Activated naive CD4-positive, alpha-beta T cell treated with anti-CD3 and anti-CD28 coated beads, Interleukin-2, amount 50 U/mL, for 72 hours (primary cell): Measurements from ENCODE around the gene GOLGA1. TPM values are rescaled to one million over a fixed set of nuclear protein-coding genes. Genes with fewer than 3 reads are reported as not detected.

ENCODE experiments used
- ATAC-seq, 2 donors: fragments of 150-1000 bp; cut with Tn5 transposase; 2 replicates each; pipeline ENCODE4 v1.10.0; 2021; ENCODE audit warnings: mild to moderate bottlenecking in 2 of 2, moderate library complexity in 2 of 2
- DNase-seq, 2 donors: peaks; one replicate each; pipeline ENCODE4 v3.0.0; 2021 to 2022; ENCODE audit warnings: low spot score in 2 of 2
- H3K27ac Mint-ChIP-seq, 2 donors: one replicate each; pipeline ENCODE4 v1.8.0; 2022; ENCODE audit warnings: mild to moderate bottlenecking in 2 of 2, mixed read lengths in 2 of 2
- H3K36me3 Mint-ChIP-seq, 2 donors: one replicate each; pipeline ENCODE4 v1.8.0; 2022; ENCODE audit warnings: mixed read lengths in 2 of 2
- H3K9me3 Mint-ChIP-seq, 2 donors: one replicate each; pipeline ENCODE4 v1.8.0; 2022; ENCODE audit warnings: mixed read lengths in 2 of 2
- total RNA-seq, 2 donors: library from RNA; stranded (reverse); gene quantifications; one replicate each; pipeline ENCODE4 v1.2.3, GENCODE V29; 2022

GOLGA1 gene
- total RNA-seq, 2 donors from 2014 or later: 22.5 to 22.7 TPM

DNA sequence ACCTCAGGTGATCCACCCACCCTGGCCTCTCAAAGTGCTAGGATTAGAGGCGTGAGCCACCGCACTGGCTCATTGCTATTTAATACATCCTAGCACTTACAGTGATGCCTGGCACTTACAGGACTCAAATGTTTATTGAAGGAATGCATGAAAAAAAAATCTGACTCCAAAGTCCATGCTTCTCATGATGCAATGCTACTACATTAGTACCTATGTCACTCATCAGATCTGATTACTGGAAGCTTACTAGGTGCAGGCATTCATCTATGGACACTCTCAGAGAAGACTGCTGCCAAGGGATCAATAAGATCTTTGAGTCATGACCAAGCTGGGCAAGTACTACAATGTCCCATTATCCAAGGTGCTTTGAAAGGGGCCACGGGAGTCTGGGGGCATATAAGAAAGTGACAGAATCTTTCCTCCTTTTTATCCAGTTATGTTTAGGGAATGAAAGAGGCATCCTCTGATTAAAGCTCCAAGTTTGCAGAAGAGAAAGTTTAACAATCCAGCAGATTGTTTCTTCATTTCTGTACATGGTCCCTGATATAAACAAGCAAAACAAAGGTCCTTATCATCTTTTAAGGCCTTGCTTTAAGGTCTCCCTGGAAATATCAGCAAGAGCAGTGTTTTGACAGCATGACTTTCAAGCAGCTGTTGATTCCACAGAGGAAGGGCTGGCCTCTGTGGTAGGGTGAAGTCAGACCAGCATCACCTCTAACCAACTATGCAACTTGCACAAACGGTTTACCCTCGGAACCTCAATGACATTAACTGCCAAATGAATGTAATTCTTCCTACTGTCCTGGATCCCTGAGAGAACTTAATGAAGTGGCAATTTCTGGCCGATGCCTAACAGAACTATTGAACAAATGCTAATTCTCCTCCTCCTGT lies 43.1 kb downstream of the GOLGA1 start:
- Mint-ChIP-seq H3K27ac (no peak overlapping the region), H3K36me3 (peaks cover 21 to 30% of the 10 kb centered on the region in 2 donors), H3K9me3 (no peaks in the 10 kb centered on the region)

DNA sequence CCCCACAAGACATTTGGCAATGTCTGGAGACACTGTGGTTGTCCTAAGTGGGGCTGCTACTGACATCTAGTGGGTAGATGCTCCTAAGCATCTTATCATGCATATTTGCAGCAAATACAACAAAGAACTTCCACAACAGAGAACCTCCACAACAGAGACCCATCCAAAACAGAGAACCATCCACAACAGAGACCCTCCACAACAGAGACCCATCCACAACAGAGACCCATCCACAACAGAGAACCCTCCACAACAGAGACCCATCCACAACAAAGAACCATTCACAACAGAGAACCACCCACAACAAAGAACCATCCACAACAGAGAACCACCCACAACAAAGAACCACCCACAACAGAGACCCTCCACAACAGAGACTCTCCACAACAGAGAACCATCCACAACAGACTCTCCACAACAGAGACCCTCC lies 46.1 kb downstream of the GOLGA1 start:
- H3K27ac Mint-ChIP-seq: peak overlapping the region; percentile 47 to 83

More for the DNA sequence above, 43.1 kb downstream of the GOLGA1 start:
- ATAC-seq (no peak), DNase-seq (no peak)

DNA sequence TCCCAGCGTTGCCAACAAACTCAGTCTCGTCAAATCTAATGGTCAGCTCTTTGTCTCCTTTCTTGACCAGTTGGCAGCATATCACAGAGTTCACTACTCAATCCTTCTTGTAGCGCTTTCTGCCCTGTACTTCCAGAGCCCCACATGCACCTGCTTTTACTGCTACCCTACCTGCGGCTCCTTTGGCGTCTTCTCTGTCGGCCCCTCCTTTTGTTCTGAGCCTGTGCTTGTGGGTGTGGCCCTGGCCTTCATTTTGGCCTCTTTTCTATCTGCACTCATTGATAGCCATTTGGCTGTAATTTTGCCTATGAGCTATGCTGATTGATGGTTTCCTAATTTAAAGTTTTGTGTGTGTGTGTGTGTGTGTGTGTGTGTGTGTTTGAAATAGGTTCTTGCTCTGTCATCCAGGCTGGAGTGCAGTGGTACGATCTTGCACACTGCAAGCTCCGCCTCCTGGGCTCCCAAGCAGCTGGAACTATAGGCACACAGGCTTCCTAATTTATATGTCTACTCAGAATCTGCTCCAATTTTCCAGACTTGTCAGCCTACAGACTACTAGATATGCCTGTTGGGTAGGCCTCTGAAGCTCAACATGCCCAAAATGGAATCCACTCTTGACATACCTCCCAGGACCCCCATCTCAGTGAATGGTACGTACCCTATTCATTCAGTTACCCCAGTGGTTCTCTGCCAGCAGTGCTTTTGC lies 46.7 kb downstream of the GOLGA1 start:
- Mint-ChIP-seq H3K27ac (peak overlapping the region in 1 of 2 donors; percentile 83), H3K36me3 (peaks cover 26 to 37% of the 10 kb centered on the region in 2 donors)

More for the DNA sequence above, 46.1 kb downstream of the GOLGA1 start:
- peaks cover 27 to 36% of the 10 kb centered on the region in 2 donors for H3K36me3 Mint-ChIP-seq
- DNase-seq: no peak
- H3K9me3 Mint-ChIP-seq: no peaks in the 10 kb centered on the region
- ATAC-seq: peak in 1 of 2 donors; percentile 48

DNA sequence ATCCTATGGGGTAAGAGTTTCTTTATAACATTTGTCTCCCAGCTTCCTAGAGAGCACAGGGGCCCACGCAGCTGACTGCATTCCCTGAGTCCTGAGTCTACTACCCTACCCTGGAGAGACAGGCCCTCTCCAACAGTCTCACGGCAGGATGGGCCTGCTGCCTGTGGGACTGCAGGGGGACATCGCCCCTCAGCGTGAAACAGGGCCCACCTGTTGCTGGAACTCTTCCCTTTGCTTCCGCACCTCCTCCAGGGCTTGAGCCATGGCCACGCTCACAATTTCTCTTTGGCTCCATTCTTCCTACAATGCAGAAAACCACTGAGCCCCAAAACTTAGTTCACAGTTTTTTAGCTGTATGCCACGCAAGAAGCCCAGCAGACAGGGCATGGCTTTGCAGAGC lies 50.7 kb downstream of the GOLGA1 start:
- no peak overlapping the region for H3K27ac Mint-ChIP-seq

More for the DNA sequence above, 46.7 kb downstream of the GOLGA1 start:
- ATAC-seq: no peak
- H3K9me3 Mint-ChIP-seq: no peaks in the 10 kb centered on the region
- no peak for DNase-seq

DNA sequence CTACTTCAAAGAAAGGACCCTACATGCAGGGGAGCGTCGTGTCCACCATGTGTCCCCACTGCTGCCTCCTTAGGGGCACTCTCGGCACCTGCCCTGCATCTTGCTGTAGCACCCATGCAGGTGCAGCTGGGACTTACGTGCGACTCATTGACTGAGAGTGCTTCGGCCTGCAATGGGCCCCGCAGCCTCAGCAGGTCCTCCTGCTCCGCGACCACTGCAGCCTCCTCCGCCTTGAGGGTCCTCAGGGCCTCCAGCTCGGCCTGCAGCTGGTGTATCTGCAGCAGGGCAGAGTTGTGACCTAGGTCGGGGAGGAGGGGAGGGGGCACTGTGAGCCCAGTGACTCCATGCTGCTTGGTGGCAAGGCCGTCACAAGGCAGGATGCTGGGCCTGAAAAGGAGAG lies 51.9 kb downstream of the GOLGA1 start:
- DNase-seq (no peak), ATAC-seq (no peak)
- Mint-ChIP-seq H3K27ac (no peak overlapping the region), H3K36me3 (peaks cover 10 to 45% of the 10 kb centered on the region in 2 donors), H3K9me3 (no peaks in the 10 kb centered on the region)

More for the DNA sequence above, 50.7 kb downstream of the GOLGA1 start:
- no peak for DNase-seq
- H3K9me3 Mint-ChIP-seq: no peaks in the 10 kb centered on the region
- no peak for ATAC-seq
- peaks cover 10 to 57% of the 10 kb centered on the region in 2 donors for H3K36me3 Mint-ChIP-seq

DNA sequence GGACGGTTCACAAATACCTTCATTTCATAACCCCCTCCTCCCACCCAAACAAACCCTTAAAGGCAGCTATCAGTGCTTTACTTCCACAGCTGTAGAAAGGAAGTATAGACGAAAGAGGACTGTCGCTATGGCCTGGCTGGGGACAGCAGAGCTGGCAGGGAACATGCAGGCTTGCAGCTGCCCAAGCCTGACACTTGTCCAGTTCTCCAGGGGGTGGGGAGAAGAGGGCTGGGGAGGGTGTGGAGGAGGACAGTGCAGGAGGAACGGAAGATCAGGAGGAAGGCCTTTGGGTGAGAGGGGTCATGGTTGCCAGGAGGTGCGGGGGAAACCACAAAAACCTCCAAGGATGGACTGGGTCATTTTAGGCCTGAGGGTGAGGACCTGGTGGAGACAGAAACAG lies 53.1 kb downstream of the GOLGA1 start:
- DNase-seq (no peak), ATAC-seq (no peak)
- Mint-ChIP-seq H3K27ac (no peak overlapping the region), H3K9me3 (no peaks in the 10 kb centered on the region), H3K36me3 (peaks cover 10 to 37% of the 10 kb centered on the region in 2 donors)

DNA sequence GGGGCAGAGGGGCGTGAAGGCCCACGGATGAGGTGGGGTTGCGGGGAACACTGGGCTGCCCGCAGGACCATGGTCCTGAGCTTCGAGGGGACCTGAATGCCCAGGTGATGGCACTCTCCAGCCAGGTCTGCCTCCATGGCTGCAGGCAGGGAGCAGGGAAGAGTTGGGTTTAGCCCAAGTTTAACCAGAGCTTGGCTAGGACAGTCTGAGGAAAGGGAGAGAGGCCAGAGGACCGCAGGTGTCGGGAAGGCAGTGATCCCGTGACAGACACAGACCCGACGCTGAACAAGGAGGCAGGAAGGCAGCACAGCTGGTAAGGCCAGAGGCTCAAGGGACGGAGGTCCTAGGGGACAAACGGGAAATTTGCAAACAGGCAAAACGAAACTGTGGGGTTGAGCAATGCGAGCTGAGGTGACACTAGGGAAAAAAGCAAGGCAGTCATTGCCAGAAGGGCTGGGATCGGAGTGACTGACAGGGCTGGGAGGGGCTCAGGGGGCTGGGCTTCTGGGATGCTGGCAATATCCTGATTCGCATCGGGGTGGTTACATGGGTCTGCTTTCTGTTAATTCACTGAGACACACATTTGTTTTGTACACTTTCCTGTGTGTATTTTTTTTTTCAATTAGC lies 53.9 kb downstream of the GOLGA1 start:
- no peak for DNase-seq
- peak overlapping the region in 1 of 2 donors; percentile 27 for H3K27ac Mint-ChIP-seq
- no peak for ATAC-seq
- H3K36me3 Mint-ChIP-seq: peaks cover 10 to 37% of the 10 kb centered on the region in 2 donors
- H3K9me3 Mint-ChIP-seq: no peaks in the 10 kb centered on the region

DNA sequence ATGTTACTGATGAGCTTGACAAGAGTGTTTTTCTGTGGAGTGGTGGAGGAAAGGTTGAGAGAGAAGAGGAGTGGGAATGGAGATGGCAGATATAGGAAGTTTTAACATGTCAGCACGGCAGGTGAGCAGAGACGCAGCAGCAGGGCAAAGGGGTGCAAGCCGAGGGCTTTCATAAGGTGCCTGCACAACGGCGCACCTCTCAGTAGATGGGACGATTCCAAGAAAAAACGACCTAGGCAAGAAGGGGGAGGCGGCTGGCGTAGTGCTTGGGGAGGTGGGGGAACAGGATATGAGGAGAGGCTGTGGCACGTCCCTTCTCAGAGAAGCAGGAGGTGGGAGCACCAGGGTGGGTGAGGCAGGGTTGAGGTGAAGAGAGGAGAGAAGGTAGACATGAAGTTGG lies 54.4 kb downstream of the GOLGA1 start:
- ATAC-seq (no peak), DNase-seq (no peak)
- Mint-ChIP-seq H3K27ac (peak overlapping the region in 1 of 2 donors; percentile 27), H3K36me3 (peaks cover 10 to 37% of the 10 kb centered on the region in 2 donors), H3K9me3 (no peaks in the 10 kb centered on the region)

DNA sequence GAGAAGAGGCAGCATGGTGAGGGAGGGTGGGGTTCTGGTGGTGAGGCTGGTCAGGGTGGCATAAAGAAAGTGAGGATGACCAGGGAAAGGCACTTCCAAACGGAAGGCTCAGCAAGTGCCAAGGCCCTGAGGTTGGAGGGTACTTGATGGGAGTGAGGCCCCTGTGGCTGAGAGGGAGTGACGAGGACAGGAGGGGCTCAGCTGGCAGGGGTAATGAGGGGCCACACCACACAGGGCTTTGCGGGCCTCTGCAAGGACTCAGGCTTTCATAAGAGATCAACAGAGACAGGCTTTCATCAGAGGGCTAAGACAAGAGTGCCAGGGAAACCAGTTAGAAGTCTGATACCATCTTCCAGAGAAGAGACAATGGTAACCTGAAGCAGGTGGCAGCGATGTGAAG lies 55.3 kb downstream of the GOLGA1 start:
- Mint-ChIP-seq H3K9me3 (no peaks in the 10 kb centered on the region), H3K36me3 (peaks cover 5 to 35% of the 10 kb centered on the region in 2 donors), H3K27ac (peak overlapping the region in 1 of 2 donors; percentile 17)
- DNase-seq (no peak), ATAC-seq (no peak)

DNA sequence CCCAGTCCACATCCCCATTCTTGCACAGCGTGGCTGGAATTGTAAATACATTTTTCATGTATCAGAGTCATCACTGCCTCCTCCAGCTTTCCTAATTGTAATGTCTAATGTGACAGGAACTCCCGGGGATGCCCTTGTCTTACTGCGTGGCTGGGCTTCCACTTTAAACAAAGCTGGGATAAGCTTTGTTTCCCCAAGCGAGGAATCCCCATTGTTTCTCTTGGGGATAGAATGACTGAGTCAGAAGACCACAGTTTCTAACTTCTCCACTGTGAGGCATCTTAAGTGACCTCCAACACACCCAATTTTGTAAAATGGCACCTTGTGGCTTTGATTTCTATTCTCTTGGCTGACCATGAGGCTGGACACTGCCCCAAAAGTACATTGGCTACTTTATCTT lies 56.5 kb downstream of the GOLGA1 start:
- no peak for DNase-seq
- H3K9me3 Mint-ChIP-seq: no peaks in the 10 kb centered on the region
- peak overlapping the region in 1 of 2 donors; percentile 20 for H3K27ac Mint-ChIP-seq
- H3K36me3 Mint-ChIP-seq: peaks cover 0 to 27% of the 10 kb centered on the region in 2 donors
- no peak for ATAC-seq

DNA sequence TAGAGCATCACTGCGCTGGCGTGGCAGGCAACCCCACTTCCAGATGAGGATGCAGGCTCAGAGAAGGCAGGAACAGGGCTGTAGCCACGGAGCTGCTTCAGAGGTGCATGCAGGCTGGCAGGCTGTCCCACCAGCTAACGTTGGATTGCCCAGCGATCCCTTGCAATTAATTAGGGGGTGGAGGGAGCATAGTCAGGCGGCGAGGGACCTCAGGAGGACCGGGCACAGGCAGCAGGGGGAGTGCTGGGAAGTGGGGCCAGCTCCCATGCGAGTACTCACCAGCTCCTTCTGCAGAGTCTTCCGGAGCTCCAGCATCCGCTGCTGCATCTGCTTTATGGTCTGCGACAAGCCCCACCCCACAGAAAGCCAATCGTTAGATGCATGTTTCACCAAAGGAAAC lies 58.7 kb downstream of the GOLGA1 start:
- H3K9me3 Mint-ChIP-seq: no peaks in the 10 kb centered on the region
- H3K36me3 Mint-ChIP-seq: peaks cover under 1 to 18% of the 10 kb centered on the region in 2 donors
- DNase-seq (no peak), ATAC-seq (peak in 1 of 2 donors; percentile 16)
- H3K27ac Mint-ChIP-seq: no peak overlapping the region

DNA sequence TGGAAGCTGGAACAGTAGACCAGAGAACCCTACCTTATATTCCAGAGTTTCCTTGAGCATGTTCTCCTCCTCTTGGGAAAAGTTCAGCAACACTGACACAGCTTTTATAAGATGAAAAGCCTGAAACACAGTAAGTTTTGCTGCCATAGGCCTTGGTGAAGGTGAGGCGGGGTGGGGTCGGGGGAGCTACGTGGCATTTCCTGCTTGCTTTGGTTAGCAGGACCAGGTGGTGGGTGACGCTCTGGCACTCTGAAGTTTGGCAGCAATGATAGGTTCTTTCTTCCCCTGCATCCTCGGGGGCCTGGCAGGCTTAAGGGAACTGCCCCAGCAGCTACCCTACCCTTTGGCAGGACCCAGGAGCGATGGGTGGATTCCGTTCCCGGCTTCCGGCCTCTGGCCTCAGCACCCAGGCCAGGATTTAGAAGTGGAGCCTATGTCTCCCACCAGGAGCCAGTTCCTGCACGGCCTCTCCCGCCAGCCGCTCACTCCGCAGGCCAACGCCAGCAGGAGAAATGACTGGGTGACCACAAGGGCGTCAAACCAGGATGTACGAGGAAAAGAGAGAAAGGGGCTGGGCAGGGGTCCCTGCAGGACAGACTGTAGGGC lies 59.6 kb downstream of the GOLGA1 start:
- DNase-seq: no peak
- H3K9me3 Mint-ChIP-seq: no peaks in the 10 kb centered on the region
- peak overlapping the region in 1 of 2 donors; percentile 55 for H3K27ac Mint-ChIP-seq
- no peak for ATAC-seq
- H3K36me3 Mint-ChIP-seq: peaks cover 6 to 8% of the 10 kb centered on the region in 2 donors

DNA sequence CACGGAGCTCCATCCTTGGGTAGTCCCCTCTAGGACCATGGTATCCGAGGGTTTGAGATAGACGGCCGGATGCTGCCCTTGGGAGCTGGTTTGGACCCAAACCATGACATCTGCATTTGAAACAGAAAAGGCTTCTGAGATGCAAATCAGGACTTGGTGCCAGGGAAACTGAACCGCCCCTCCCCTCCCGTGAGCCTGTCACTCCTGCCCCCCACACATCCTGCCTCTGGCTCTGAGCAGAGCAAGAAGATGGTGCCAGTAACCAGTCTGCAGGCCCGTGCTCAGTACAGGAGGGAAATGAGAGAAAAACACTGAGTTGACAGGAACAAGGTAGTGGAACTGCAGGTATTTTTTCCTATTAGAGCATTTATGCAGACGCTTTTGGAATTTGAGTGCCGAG lies 60.4 kb downstream of the GOLGA1 start:
- DNase-seq (no peak), ATAC-seq (peak in 1 of 2 donors; percentile 19)
- no peaks in the 10 kb centered on the region for H3K9me3 Mint-ChIP-seq
- peaks cover 1 to 7% of the 10 kb centered on the region in 2 donors for H3K36me3 Mint-ChIP-seq
- no peak overlapping the region for H3K27ac Mint-ChIP-seq

DNA sequence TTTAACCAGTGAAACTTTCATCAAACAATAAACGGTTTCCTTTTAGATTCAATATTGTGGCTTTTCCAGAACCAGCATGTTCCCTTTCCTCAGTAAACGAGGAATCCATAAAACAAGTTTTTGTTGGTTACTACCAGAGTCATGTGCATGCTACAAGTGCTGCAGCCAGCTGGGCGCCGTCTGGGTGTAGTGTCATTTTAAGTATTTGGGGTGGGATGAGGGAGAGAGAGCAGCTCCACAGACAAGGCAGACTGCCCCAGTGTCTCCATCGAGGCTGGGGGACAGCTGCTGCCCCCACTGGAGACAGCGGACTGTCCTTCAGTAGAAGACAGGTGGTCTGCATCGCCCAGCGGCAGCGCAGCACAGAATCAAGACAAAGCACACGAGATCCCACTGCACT lies 61.7 kb downstream of the GOLGA1 start:
- ATAC-seq: no peak
- Mint-ChIP-seq H3K36me3 (peaks cover 10 to 18% of the 10 kb centered on the region in 2 donors), H3K27ac (peak overlapping the region in 1 of 2 donors; percentile 26), H3K9me3 (no peaks in the 10 kb centered on the region)
- DNase-seq: no peak

DNA sequence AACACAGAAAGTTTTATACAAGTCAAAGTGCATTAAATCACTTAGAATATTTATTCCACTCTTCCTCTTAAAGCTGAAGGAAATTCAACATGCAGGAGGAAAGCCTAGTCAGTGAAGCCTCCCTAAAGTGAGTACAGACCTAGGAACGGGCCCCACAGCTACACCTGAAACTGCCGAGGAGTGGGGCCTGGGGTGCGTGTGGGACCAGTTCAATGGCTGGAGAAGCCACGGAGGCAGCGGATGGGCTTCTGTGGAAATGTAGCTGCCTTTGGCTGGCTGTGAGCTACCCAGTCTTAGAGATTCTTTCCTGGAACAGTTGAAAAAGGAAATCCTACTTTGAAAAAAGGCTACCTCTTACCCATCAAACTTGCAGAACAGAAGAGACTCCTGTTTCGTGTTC lies 62.4 kb downstream of the GOLGA1 start:
- ATAC-seq: no peak
- Mint-ChIP-seq H3K9me3 (no peaks in the 10 kb centered on the region), H3K27ac (peak overlapping the region in 1 of 2 donors; percentile 86), H3K36me3 (peaks cover 12 to 20% of the 10 kb centered on the region in 2 donors)
- DNase-seq: no peak

DNA sequence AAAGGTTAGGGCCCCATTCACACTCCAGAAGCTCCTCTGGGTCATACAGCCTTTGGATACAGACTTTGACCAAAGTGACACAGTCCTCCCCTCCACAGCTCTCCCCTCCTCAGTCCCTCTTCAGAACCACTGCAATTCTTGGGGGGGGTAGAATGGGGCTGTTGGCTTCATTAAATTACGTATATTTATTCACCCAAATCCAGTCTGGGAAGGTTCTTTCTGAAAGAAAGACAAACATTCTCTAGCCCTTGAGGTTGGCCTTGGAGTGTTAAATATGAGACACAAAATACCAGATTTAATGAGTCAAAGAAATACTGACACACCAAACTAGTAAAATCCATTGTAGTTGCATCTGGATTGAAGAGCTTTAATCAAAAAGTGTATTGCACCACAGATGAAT lies 62.9 kb downstream of the GOLGA1 start:
- Mint-ChIP-seq H3K36me3 (peaks cover 17 to 25% of the 10 kb centered on the region in 2 donors), H3K9me3 (no peaks in the 10 kb centered on the region), H3K27ac (peak overlapping the region in 1 of 2 donors; percentile 86)
- ATAC-seq (no peak), DNase-seq (no peak)
